K562 (cell line): ENCODE measurements around the gene ZSCAN25.

Experiments used
- CTCF ChIP-seq, 3 experiments: IDR thresholded peaks in 2 of 3; conservative IDR thresholded peaks in 1 of 3; 2 replicates each; pipeline ENCODE4 v1.5.1; 2011 to 2012; ENCODE audit warnings: low read length in 3 of 3, mild to moderate bottlenecking in 3 of 3, control low read depth in 2 of 3, improper control_type of control experiment in 1 of 3, inconsistent platforms in 1 of 3, low read depth in 1 of 3, mixed read lengths in 1 of 3, moderate library complexity in 1 of 3; ENCODE audit not compliant: insufficient read depth in 2 of 3
- SMC3 ChIP-seq: conservative IDR thresholded peaks from 2 replicates; pipeline ENCODE4 v1.6.1; 2011; ENCODE audit warnings: low read depth, low read length, improper control_type of control experiment; ENCODE audit not compliant: insufficient read depth

- no peak for TF ChIP-seq SMC3
- no peak for TF ChIP-seq CTCF (IDR thresholded peaks at IDR 0.05 in 2 of 3, conservative IDR thresholded peaks at IDR 0.05 in 1 of 3; ENCODE audit: insufficient read depth in 2 of 3, low read depth in 1 of 3, low read length in 3 of 3)
Measured at GRCh38 chr7:99628471-99629465, 12.0 kb downstream of the ZSCAN25 start.
